HG03520 (cell line): ENCODE data around the gene DEPDC4.
"Not testable (repeated sequence)": the region's sequence is repeated elsewhere in the genome, so short reads cannot be mapped to it uniquely, and the experiment has no call there.

ENCODE experiments used
- ATAC-seq: cut with Tn5 transposase; IDR thresholded peaks from one replicate; pipeline ENCODE4 v1.9.1; 2021; ENCODE audit warnings: mild to moderate bottlenecking, moderate library complexity; ENCODE audit not compliant: unreplicated experiment

Gene DEPDC4

GRCh38 chr12:100265107-100265506, 1.8 kb downstream of the DEPDC4 start:
- not testable (repeated sequence) for ATAC-seq

- ATAC-seq = no peak
Measured at GRCh38 chr12:100263131-100263530, 3.7 kb downstream of the DEPDC4 start.

- no peak for ATAC-seq
Measured at GRCh38 chr12:100258127-100258526, 8.8 kb downstream of the DEPDC4 start.

- no peak for ATAC-seq
Measured at GRCh38 chr12:100254876-100255275, 12.0 kb downstream of the DEPDC4 start.

GRCh38 chr12:100253437-100253836, 13.4 kb downstream of the DEPDC4 start:
- ATAC-seq = no peak

GRCh38 chr12:100251917-100252316, 15.0 kb downstream of the DEPDC4 start:
- ATAC-seq = no peak

- no peak for ATAC-seq
Measured at GRCh38 chr12:100249941-100250340, 16.9 kb downstream of the DEPDC4 start.

GRCh38 chr12:100248886-100249285, 18.0 kb downstream of the DEPDC4 start:
- no peak for ATAC-seq

GRCh38 chr12:100247765-100248164, 19.1 kb downstream of the DEPDC4 start:
- ATAC-seq = no peak

GRCh38 chr12:100243137-100243536, 23.7 kb downstream of the DEPDC4 start:
- ATAC-seq = no peak

GRCh38 chr12:100239589-100239988, 27.3 kb downstream of the DEPDC4 start:
- ATAC-seq = no peak

- no peak for ATAC-seq
Measured at GRCh38 chr12:100238801-100239200, 28.1 kb downstream of the DEPDC4 start.

GRCh38 chr12:100234591-100235304, 32.1 kb downstream of the DEPDC4 start:
- peak; percentile 55 for ATAC-seq

GRCh38 chr12:100234166-100234565, 32.7 kb downstream of the DEPDC4 start:
- ATAC-seq = no peak

GRCh38 chr12:100231873-100232272, 35.0 kb downstream of the DEPDC4 start:
- not testable (repeated sequence) for ATAC-seq

GRCh38 chr12:100229876-100230275, 37.0 kb downstream of the DEPDC4 start:
- ATAC-seq = no peak

GRCh38 chr12:100229036-100229635, 37.7 kb downstream of the DEPDC4 start:
- ATAC-seq = no peak

- ATAC-seq = no peak
Measured at GRCh38 chr12:100225491-100225890, 41.4 kb downstream of the DEPDC4 start.

GRCh38 chr12:100222173-100222572, 44.7 kb downstream of the DEPDC4 start:
- ATAC-seq = not testable (repeated sequence)

GRCh38 chr12:100221523-100221922, 45.4 kb downstream of the DEPDC4 start:
- no peak for ATAC-seq

GRCh38 chr12:100219328-100220109, 47.4 kb downstream of the DEPDC4 start:
- ATAC-seq = no peak

- no peak for ATAC-seq
Measured at GRCh38 chr12:100216337-100216736, 50.5 kb downstream of the DEPDC4 start.
